K562 (cell line): Measurements from ENCODE around the gene NCKAP1. TPM values are rescaled to one million over a fixed set of nuclear protein-coding genes. Genes with fewer than 3 reads are reported as not detected.

Source experiments
- CREB1 ChIP-seq, 2 experiments: sonication (generic) in 1 of 2; formaldehyde crosslinking in 1 of 2; IDR thresholded peaks; 2 replicates each; pipeline versions ENCODE4 v1.6.1 to v1.8.0; 2012 to 2022; ENCODE audit warnings: inconsistent platforms in 1 of 2, mild to moderate bottlenecking in 1 of 2, missing genetic modification reagents in 1 of 2, moderate library complexity in 1 of 2
- FOSL1 ChIP-seq: fragments of 200-800 bp; sonication (Bioruptor generic); conservative IDR thresholded peaks from 2 replicates; pipeline ENCODE4 v1.6.1; 2016; ENCODE audit warnings: missing genetic modification characterization, missing compliant biosample characterization
- FOXJ3 ChIP-seq: sonication (generic); formaldehyde crosslinking; IDR thresholded peaks from 2 replicates; pipeline ENCODE4 v1.4.0; 2020; ENCODE audit warnings: mild to moderate bottlenecking, missing genetic modification reagents
- MYNN ChIP-seq, 2 experiments: sonication (generic); formaldehyde crosslinking in 1 of 2; IDR thresholded peaks; 2 replicates each; pipeline versions ENCODE4 v1.5.0 to v1.6.1; 2016 to 2020; ENCODE audit warnings: antibody characterized with exemption in 1 of 2, missing genetic modification reagents in 1 of 2
- NR3C1 ChIP-seq: sonication (generic); formaldehyde crosslinking; IDR thresholded peaks from 2 replicates; pipeline ENCODE4 v1.8.1; 2022; ENCODE audit warnings: missing genetic modification reagents
- NRF1 ChIP-seq, 2 experiments: fragments of 450-650 bp; IDR thresholded peaks in 1 of 2; conservative IDR thresholded peaks in 1 of 2; 2 replicates each; pipeline ENCODE4 v1.6.1; 2014; ENCODE audit warnings: mild to moderate bottlenecking in 2 of 2
- OTX1 ChIP-seq: fragments of 450-650 bp; formaldehyde crosslinking; IDR thresholded peaks from 2 replicates; pipeline ENCODE4 v1.4.0; 2022; ENCODE audit warnings: mild to moderate bottlenecking
- POLR2A ChIP-seq: fragments of 450-650 bp; conservative IDR thresholded peaks from 2 replicates; pipeline ENCODE4 v1.6.1; 2016
- POLR2G ChIP-seq: fragments of 200-400 bp; formaldehyde crosslinking; IDR thresholded peaks from 2 replicates; pipeline ENCODE4 v1.6.1; 2017; ENCODE audit warnings: low read depth, mild to moderate bottlenecking, antibody characterized with exemption, low read length, moderate library complexity
- PTBP1 ChIP-seq: fragments of 200-400 bp; formaldehyde crosslinking; IDR thresholded peaks from 2 replicates; pipeline ENCODE4 v1.6.1; 2017; ENCODE audit warnings: low read depth, low read length
- RBM14 ChIP-seq: fragments of 200-400 bp; formaldehyde crosslinking; IDR thresholded peaks from 2 replicates; pipeline ENCODE4 v1.6.1; 2018; ENCODE audit warnings: low read depth, mild to moderate bottlenecking, low read length, moderate library complexity, borderline replicate concordance; ENCODE audit not compliant: insufficient read depth
- RHOXF2B ChIP-seq: fragments of 250-450 bp; sonication (Bioruptor Pico); conservative IDR thresholded peaks from 2 replicates; pipeline ENCODE4 v1.5.1; 2021
- SIN3A ChIP-seq, 2 experiments: fragments of 150-350 bp in 1 of 2; IDR thresholded peaks; 2 replicates each; pipeline ENCODE4 v1.6.1; 2011 to 2016; ENCODE audit warnings: borderline replicate concordance in 2 of 2, low read depth in 2 of 2, low read length in 2 of 2, mild to moderate bottlenecking in 2 of 2, moderate library complexity in 2 of 2; ENCODE audit not compliant: control insufficient read depth in 1 of 2
- SMC3 ChIP-seq: conservative IDR thresholded peaks from 2 replicates; pipeline ENCODE4 v1.6.1; 2011; ENCODE audit warnings: low read depth, low read length, improper control_type of control experiment; ENCODE audit not compliant: insufficient read depth
- SRSF3 ChIP-seq: fragments of 200-400 bp; formaldehyde crosslinking; IDR thresholded peaks from 2 replicates; pipeline ENCODE4 v1.6.1; 2016; ENCODE audit warnings: mild to moderate bottlenecking, low read length, moderate library complexity; ENCODE audit not compliant: insufficient read depth
- TGIF2 ChIP-seq: sonication (generic); formaldehyde crosslinking; IDR thresholded peaks from 2 replicates; pipeline ENCODE4 v1.8.1; 2022; ENCODE audit warnings: mild to moderate bottlenecking, missing genetic modification reagents, moderate library complexity
- TOE1 ChIP-seq, 2 experiments: fragments of 450-650 bp in 1 of 2; sonication (generic) in 1 of 2; formaldehyde crosslinking in 1 of 2; IDR thresholded peaks; 2 replicates each; pipeline versions ENCODE4 v1.7.1 to v1.8.0; 2016 to 2022; ENCODE audit warnings: borderline replicate concordance in 2 of 2, mild to moderate bottlenecking in 2 of 2, antibody characterized with exemption in 1 of 2, inconsistent platforms in 1 of 2, low read depth in 1 of 2, missing genetic modification reagents in 1 of 2, moderate library complexity in 1 of 2
- U2AF2 ChIP-seq: fragments of 200-400 bp; formaldehyde crosslinking; optimal IDR thresholded peaks from 2 replicates; pipeline ENCODE3; 2017; ENCODE audit warnings: low read depth, mild to moderate bottlenecking, low read length
- ZNF124 ChIP-seq: sonication (generic); formaldehyde crosslinking; IDR thresholded peaks from 2 replicates; pipeline ENCODE4 v1.8.1; 2022; ENCODE audit warnings: missing genetic modification reagents
- ZNF282 ChIP-seq: sonication (generic); formaldehyde crosslinking; IDR thresholded peaks from 2 replicates; pipeline ENCODE4 v1.8.1; 2023; ENCODE audit warnings: missing genetic modification reagents
- polyA plus RNA-seq, 8 experiments: library from polyadenylated mRNA; depleted of rRNA in 4 of 8; stranded (reverse) in 5 of 8; unstranded in 3 of 8; fragments of >200 nt; fragmentation: Nextera tagmentation in 2 of 8; fragmentation: Illumina TruSeq in 1 of 8; extraction: Ambion mirVana in 2 of 8; extraction: Trizol in 1 of 8; gene quantifications; 2 replicates each; pipeline versions ENCODE4 v1.2.1 to v1.2.3, GENCODE V29; 2011 to 2014; ENCODE audit warnings: inconsistent platforms in 1 of 8, missing spikeins in 1 of 8
- total RNA-seq, 7 experiments: library from RNA; depleted of rRNA in 6 of 7; stranded (reverse); fragments of >200 nt in 6 of 7; fragmentation: Illumina TruSeq in 2 of 7; extraction: Trizol in 2 of 7; gene quantifications; 2 replicates each; pipeline versions ENCODE4 v1.2.1 to v1.2.3, GENCODE V29; 2011 to 2021; ENCODE audit warnings: low replicate concordance in 1 of 7
- TF ChIP-seq, protein P1 (sequence below): fragments of 450-650 bp; IDR thresholded peaks from 2 replicates; pipeline ENCODE4 v1.7.1; 2018; ENCODE audit warnings: mild to moderate bottlenecking, low read depth; ENCODE audit not compliant: partially characterized antibody
- TF ChIP-seq, protein P2 (sequence below): fragments of 250-450 bp; sonication (Bioruptor Pico); IDR thresholded peaks from 2 replicates; pipeline ENCODE4 v1.8.0; 2021; ENCODE audit warnings: moderate library complexity, mild to moderate bottlenecking, inconsistent platforms
- TF ChIP-seq, protein P3 (sequence below), 2 experiments: fragments of 450-650 bp; IDR thresholded peaks; 2 replicates each; pipeline ENCODE4 v1.6.1; 2016

NCKAP1 gene
- total and polyA plus RNA-seq, 9 of the 15 experiments (the other 6 are each of a cell fraction or from before 2014, with no cell fraction given), result 34.0 to 153 (median 88.7) TPM

DNA sequence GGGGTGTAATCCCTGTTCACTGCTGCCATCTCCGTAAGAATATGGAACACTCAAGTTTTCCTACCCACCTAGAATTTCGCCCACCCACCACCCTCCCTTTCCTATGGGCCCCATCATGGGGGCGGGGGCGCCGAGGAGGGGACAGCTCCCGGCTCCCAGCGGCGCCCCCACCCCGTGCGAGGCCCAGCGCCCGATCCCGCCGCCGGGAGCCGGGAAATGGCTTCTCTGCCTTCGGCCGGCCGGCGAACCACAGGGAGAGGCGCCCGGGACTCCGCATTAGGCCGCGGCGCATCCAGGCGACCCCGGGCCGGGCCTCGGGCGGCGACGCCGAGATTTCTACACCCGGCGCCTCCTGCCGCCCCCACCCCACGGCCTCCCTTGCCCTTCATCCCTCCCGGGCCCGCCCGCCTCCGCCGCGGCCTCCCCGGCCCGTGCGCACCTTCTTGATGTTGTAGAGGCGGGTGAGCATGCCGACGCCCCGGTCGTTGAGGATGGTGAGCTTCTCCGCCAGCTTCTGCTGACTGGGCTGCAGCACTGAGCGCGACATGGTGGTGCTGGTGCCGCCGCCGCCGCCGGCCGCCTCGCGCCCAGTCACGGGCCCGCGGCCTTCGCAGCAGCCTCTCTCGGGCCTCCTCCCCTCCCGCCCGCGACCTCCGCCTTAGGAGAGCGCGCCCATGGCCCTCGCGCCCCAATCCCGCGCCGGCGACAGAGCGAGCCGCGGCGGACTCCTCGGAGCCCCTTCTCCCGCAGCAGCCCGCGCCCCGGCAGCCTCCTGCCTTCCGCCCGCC is 510 bp downstream of the NCKAP1 start (continued):
- 0 out of 2 replicates have a peak, but pooled peaks have one; percentile 53 for TF ChIP-seq RBM14
- TF ChIP-seq, protein P1, sequence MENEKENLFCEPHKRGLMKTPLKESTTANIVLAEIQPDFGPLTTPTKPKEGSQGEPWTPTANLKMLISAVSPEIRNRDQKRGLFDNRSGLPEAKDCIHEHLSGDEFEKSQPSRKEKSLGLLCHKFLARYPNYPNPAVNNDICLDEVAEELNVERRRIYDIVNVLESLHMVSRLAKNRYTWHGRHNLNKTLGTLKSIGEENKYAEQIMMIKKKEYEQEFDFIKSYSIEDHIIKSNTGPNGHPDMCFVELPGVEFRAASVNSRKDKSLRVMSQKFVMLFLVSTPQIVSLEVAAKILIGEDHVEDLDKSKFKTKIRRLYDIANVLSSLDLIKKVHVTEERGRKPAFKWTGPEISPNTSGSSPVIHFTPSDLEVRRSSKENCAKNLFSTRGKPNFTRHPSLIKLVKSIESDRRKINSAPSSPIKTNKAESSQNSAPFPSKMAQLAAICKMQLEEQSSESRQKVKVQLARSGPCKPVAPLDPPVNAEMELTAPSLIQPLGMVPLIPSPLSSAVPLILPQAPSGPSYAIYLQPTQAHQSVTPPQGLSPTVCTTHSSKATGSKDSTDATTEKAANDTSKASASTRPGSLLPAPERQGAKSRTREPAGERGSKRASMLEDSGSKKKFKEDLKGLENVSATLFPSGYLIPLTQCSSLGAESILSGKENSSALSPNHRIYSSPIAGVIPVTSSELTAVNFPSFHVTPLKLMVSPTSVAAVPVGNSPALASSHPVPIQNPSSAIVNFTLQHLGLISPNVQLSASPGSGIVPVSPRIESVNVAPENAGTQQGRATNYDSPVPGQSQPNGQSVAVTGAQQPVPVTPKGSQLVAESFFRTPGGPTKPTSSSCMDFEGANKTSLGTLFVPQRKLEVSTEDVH, result no peak
- TF ChIP-seq TGIF2 (CRISPR knock-in tag), result peak; percentile 79
- TF ChIP-seq, protein P2, sequence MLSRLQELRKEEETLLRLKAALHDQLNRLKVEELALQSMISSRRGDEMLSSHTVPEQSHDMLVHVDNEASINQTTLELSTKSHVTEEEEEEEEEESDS (CRISPR knock-in tag), result no peak
- no peak for TF ChIP-seq OTX1 (CRISPR knock-in tag)
- TF ChIP-seq POLR2A, result 0 out of 2 replicates have a peak, but pooled peaks have one; percentile 24
- TF ChIP-seq FOXJ3, result no peak
- TF ChIP-seq SRSF3, result no peak
- TF ChIP-seq ZNF124 (CRISPR knock-in tag), result no peak
- TF ChIP-seq NR3C1, result peak; percentile 94
- TF ChIP-seq, protein P3, sequence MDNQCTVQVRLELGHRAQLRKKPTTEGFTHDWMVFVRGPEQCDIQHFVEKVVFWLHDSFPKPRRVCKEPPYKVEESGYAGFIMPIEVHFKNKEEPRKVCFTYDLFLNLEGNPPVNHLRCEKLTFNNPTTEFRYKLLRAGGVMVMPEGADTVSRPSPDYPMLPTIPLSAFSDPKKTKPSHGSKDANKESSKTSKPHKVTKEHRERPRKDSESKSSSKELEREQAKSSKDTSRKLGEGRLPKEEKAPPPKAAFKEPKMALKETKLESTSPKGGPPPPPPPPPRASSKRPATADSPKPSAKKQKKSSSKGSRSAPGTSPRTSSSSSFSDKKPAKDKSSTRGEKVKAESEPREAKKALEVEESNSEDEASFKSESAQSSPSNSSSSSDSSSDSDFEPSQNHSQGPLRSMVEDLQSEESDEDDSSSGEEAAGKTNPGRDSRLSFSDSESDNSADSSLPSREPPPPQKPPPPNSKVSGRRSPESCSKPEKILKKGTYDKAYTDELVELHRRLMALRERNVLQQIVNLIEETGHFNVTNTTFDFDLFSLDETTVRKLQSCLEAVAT (IDR thresholded peaks at IDR 0.05), result 0 out of 4 replicates have a peak, but pooled peaks of 1 of the 2 experiments have one; percentile 5
- no peak for TF ChIP-seq NRF1 (conservative IDR thresholded peaks at IDR 0.05 in 1 of 2, IDR thresholded peaks at IDR 0.05 in 1 of 2)
- peak; percentile 40; the same call in 1 of the 2 replicates for TF ChIP-seq FOSL1
- TF ChIP-seq POLR2G, result peak; percentile 89
- TF ChIP-seq PTBP1, result no peak
- TF ChIP-seq MYNN (IDR thresholded peaks at IDR 0.05), result no peak
- TF ChIP-seq MYNN (CRISPR knock-in tag; IDR thresholded peaks at IDR 0.05), result no peak
- no peak for TF ChIP-seq SMC3
- TF ChIP-seq RHOXF2B, result no peak
- TF ChIP-seq CREB1 (IDR thresholded peaks at IDR 0.05), result peak; percentile 8; the same call in 1 of the 2 replicates
- TF ChIP-seq CREB1 (CRISPR knock-in tag; IDR thresholded peaks at IDR 0.05), result 0 out of 2 replicates have a peak, but pooled peaks have one; percentile 15
- TF ChIP-seq U2AF2, result no peak
- 0 out of 4 replicates have a peak, but pooled peaks of 1 of the 2 experiments have one; percentile 15 for TF ChIP-seq SIN3A (IDR thresholded peaks at IDR 0.05; ENCODE audit: borderline replicate concordance in 2 of 2, control insufficient read depth in 1 of 2, low read depth in 2 of 2, low read length in 2 of 2)
- TF ChIP-seq TOE1 (IDR thresholded peaks at IDR 0.05; ENCODE audit: borderline replicate concordance), result no peak
- no peak for TF ChIP-seq TOE1 (CRISPR knock-in tag; IDR thresholded peaks at IDR 0.05; ENCODE audit: borderline replicate concordance, low read depth)
- no peak for TF ChIP-seq ZNF282 (CRISPR knock-in tag)
